CD4-positive, alpha-beta T cell (primary cell): ENCODE results near the gene TMEM115. TPM values are rescaled to one million over a fixed set of nuclear protein-coding genes. Genes with fewer than 3 reads are reported as not detected.

Experiments used
- ATAC-seq: fragments of 200-7000 bp; cut with Tn5 transposase; one replicate; pipeline ENCODE4 v1.10.0; 2022; ENCODE audit warnings: mild to moderate bottlenecking; ENCODE audit not compliant: poor library complexity
- CTCF ChIA-PET: fragments of 350-600 bp; sonication (Branson Sonifier 250); formaldehyde crosslinking; loops from one replicate; lab custom pipeline; 2021; ENCODE audit warnings: antibody characterized with exemption, inconsistent platforms; lab: Charles Lee
- POLR2A ChIA-PET: fragments of 350-600 bp; sonication (Branson Sonifier 250); formaldehyde crosslinking; loops from one replicate; lab custom pipeline; 2021; ENCODE audit warnings: antibody characterized with exemption, inconsistent platforms; lab: Charles Lee
- DNase-seq, 14 experiments: peaks; one replicate each; pipeline ENCODE4 v3.0.0-alpha.2; 2013 to 2020; ENCODE audit warnings: mixed read lengths in 2 of 14
- H3K27ac ChIP-seq, 2 donors: one replicate each; pipeline versions ENCODE4 v1.5.1 to v1.7.0; 2013; ENCODE audit warnings: low read length in 2 of 2, low read depth in 1 of 2, mild to moderate bottlenecking in 1 of 2
- H3K27me3 ChIP-seq, 2 experiments: 1 replicate in 1 of 2; 2 replicates in 1 of 2; pipeline versions ENCODE4 v1.6.1 to v1.7.0; 2013; ENCODE audit warnings: low read length in 2 of 2, control low read depth in 1 of 2, mild to moderate bottlenecking in 1 of 2, moderate library complexity in 1 of 2; ENCODE audit not compliant: insufficient read depth in 2 of 2, control insufficient read depth in 1 of 2
- H3K36me3 ChIP-seq: one replicate; pipeline ENCODE4 v1.6.1; 2013; ENCODE audit warnings: low read length, control low read depth; ENCODE audit not compliant: insufficient read depth
- H3K4me1 ChIP-seq: one replicate; pipeline ENCODE4 v1.6.1; 2013; ENCODE audit warnings: low read length, control low read depth; ENCODE audit not compliant: insufficient read depth
- H3K4me3 ChIP-seq: one replicate; pipeline ENCODE4 v1.5.1; 2013; ENCODE audit warnings: mild to moderate bottlenecking, low read length, moderate library complexity
- H3K9me3 ChIP-seq, 2 experiments: 1 replicate in 1 of 2; 2 replicates in 1 of 2; pipeline versions ENCODE4 v1.6.1 to v1.7.0; 2013; ENCODE audit warnings: low read length in 2 of 2, mild to moderate bottlenecking in 2 of 2, control low read depth in 1 of 2, moderate library complexity in 1 of 2; ENCODE audit not compliant: control insufficient read depth in 1 of 2, insufficient read depth in 1 of 2
- H3K27ac Mint-ChIP-seq: one replicate; pipeline ENCODE4 v1.8.0; 2020; ENCODE audit warnings: mixed read lengths
- H3K27me3 Mint-ChIP-seq: one replicate; pipeline ENCODE4 v1.8.0; 2021; ENCODE audit warnings: mixed read lengths
- H3K36me3 Mint-ChIP-seq: one replicate; pipeline ENCODE4 v1.8.0; 2021; ENCODE audit warnings: low read depth, mixed read lengths
- H3K4me1 Mint-ChIP-seq: one replicate; pipeline ENCODE4 v1.8.0; 2021; ENCODE audit warnings: low read depth, mixed read lengths
- H3K4me3 Mint-ChIP-seq: one replicate; pipeline ENCODE4 v1.8.0; 2020; ENCODE audit warnings: mild to moderate bottlenecking, mixed read lengths
- H3K9me3 Mint-ChIP-seq: one replicate; pipeline ENCODE4 v1.8.0; 2020; ENCODE audit warnings: mixed read lengths
- CTCF ChIP-seq: fragments of 200-600 bp; IDR thresholded peaks from one replicate; pipeline ENCODE4 v1.8.0; 2022; ENCODE audit warnings: antibody characterized with exemption, mild to moderate bottlenecking
- intact Hi-C, 2 experiments: fragments of 100-400 bp; cut with DNase I in 1 of 2; cut with micrococcal nuclease in 1 of 2; formaldehyde crosslinking; loops; one replicate each; pipeline versions ENCODE4 v1.15.1 to v1.9.0; 2023 to 2025; cut with DNase I, micrococcal nuclease
- total RNA-seq, 174 experiments: library from RNA in 2 of 174; stranded (reverse) in 2 of 174; gene quantifications; one replicate each; pipeline ENCODE4 v1.2.3 and lab custom pipeline; 2021 to 2026

Gene TMEM115
- total RNA-seq, 2 experiments from 2014 or later, result 19.0 to 19.9 TPM

- Histone ChIP-seq H3K4me1 (peaks cover 73% of the 10 kb centered on the region), H3K9me3 (no peaks in the 10 kb centered on the region), H3K4me3 (peak overlapping the region; percentile 76), H3K36me3 (peaks cover 63% of the 10 kb centered on the region), H3K27me3 (no peaks in the 10 kb centered on the region), H3K27ac (peak overlapping the region; percentile 94 to 97)
- DNase-seq (no peak), ATAC-seq (no peak)
- intact Hi-C loops, result loop anchor here (1.0 to 5.0 kb wide), 6 partner anchors 8 to 1151 kb away; partner anchors contain the start of genes TMEM115 (in 2 of the 2), DCAF1 (in 1 of the 2), IFRD2 (in 1 of the 2) and RBM15B (in 1 of the 2)
- H3K4me1 Mint-ChIP-seq, result peaks cover 61% of the 10 kb centered on the region
- H3K4me3 Mint-ChIP-seq, result peak overlapping the region; percentile 97
- H3K9me3 Mint-ChIP-seq, result no peaks in the 10 kb centered on the region
- ChIA-PET POLR2A (interaction anchor here (0.6 to 4.9 kb wide), 20 partner anchors 8 to 1034 kb away, joined by 3 to 214 read pairs (median 6); partner anchors contain the start of genes C3orf18, GNAI2, HEMK1 and HYAL2), CTCF (interaction anchor here (0.9 to 1.7 kb wide), 4 partner anchors 27 to 1038 kb away, joined by 3 to 8 read pairs (median 4); no protein-coding TSS in a partner anchor)
- peak overlapping the region; percentile 99 for H3K27ac Mint-ChIP-seq
- no peaks in the 10 kb centered on the region for H3K27me3 Mint-ChIP-seq
- H3K36me3 Mint-ChIP-seq, result peaks cover 64% of the 10 kb centered on the region
- no peak for TF ChIP-seq CTCF
These were observed 8.0 kb downstream of the TMEM115 start for GRCh38 chr3:50351323-50351697.

- Mint-ChIP-seq H3K4me3 (peak within 1 kb of the TSS; percentile 97), H3K9me3 (no peaks in the 10 kb centered on the region), H3K36me3 (peaks cover 63% of the 10 kb centered on the region), H3K4me1 (peaks cover 64% of the 10 kb centered on the region), H3K27me3 (no peaks in the 10 kb centered on the region), H3K27ac (peak within 1 kb of the TSS; percentile 99)
- ATAC-seq (peak; percentile 85), DNase-seq (peak; percentile 98 to 100 (median 99))
- H3K9me3 ChIP-seq, result no peaks in the 10 kb centered on the region
- peaks cover 58% of the 10 kb centered on the region for H3K36me3 ChIP-seq
- CTCF ChIA-PET, result interaction anchor here (0.7 to 2.0 kb wide), 8 partner anchors 9 to 1039 kb away, joined by 3 to 12 read pairs (median 4); no protein-coding TSS in a partner anchor
- intact Hi-C loops, result loop anchor here (1.0 to 5.0 kb wide), 6 partner anchors 9 to 1152 kb away; partner anchors contain the start of genes TMEM115 (in 2 of the 2), DCAF1 (in 1 of the 2), IFRD2 (in 1 of the 2) and RBM15B (in 1 of the 2)
- peak within 1 kb of the TSS; percentile 76 for H3K4me3 ChIP-seq
- no peaks in the 10 kb centered on the region for H3K27me3 ChIP-seq
- TF ChIP-seq CTCF, result no peak
- H3K27ac ChIP-seq, result peak within 1 kb of the TSS; percentile 94 to 97
- POLR2A ChIA-PET, result interaction anchor here (0.6 to 4.9 kb wide), 27 partner anchors 9 to 1929 kb away, joined by 3 to 214 read pairs (median 5); partner anchors contain the start of genes C3orf18, GNAI2, HEMK1 and HYAL2
- peaks cover 73% of the 10 kb centered on the region for H3K4me1 ChIP-seq
These were observed 8.6 kb downstream of the TMEM115 start, which contains the start of the genes CYB561D2 and NPRL2 for GRCh38 chr3:50350527-50351322. Gene CYB561D2, plus strand, starts transcription at chr3:50350862. Its CDS starts 572 bp downstream, at chr3:50351434. Gene NPRL2, minus strand, starts transcription at chr3:50350775. Its CDS starts 123 bp downstream, at chr3:50350652.

GRCh38 chr3:50350213-50350526 lies 9.2 kb downstream of the TMEM115 start:
- DNase-seq (no peak), ATAC-seq (no peak)
- H3K36me3 Mint-ChIP-seq, result peaks cover 57% of the 10 kb centered on the region
- peak overlapping the region; percentile 76 for H3K4me3 ChIP-seq
- H3K9me3 Mint-ChIP-seq, result no peaks in the 10 kb centered on the region
- H3K27me3 Mint-ChIP-seq, result no peaks in the 10 kb centered on the region
- H3K27me3 ChIP-seq, result no peaks in the 10 kb centered on the region
- peaks cover 74% of the 10 kb centered on the region for H3K4me1 ChIP-seq
- no peak for TF ChIP-seq CTCF
- peaks cover 68% of the 10 kb centered on the region for H3K4me1 Mint-ChIP-seq
- H3K36me3 ChIP-seq, result peaks cover 52% of the 10 kb centered on the region
- ChIA-PET POLR2A (interaction anchor here (0.7 to 4.9 kb wide), 23 partner anchors 9 to 1929 kb away, joined by 3 to 214 read pairs (median 6); partner anchors contain the start of genes C3orf18, GNAI2, HEMK1 and HYAL2), CTCF (interaction anchor here (0.9 to 2.0 kb wide), 7 partner anchors 10 to 1039 kb away, joined by 3 to 12 read pairs (median 5); no protein-coding TSS in a partner anchor)
- intact Hi-C loops, result loop anchor here (2.0 to 5.0 kb wide), 5 partner anchors 13 to 1152 kb away; partner anchors contain the start of genes DCAF1 (in 1 of the 2), IFRD2 (in 1 of the 2) and RBM15B (in 1 of the 2)
- peak overlapping the region; percentile 97 for H3K4me3 Mint-ChIP-seq
- H3K27ac Mint-ChIP-seq, result peak overlapping the region; percentile 99
- no peaks in the 10 kb centered on the region for H3K9me3 ChIP-seq
- peak overlapping the region; percentile 94 to 97 for H3K27ac ChIP-seq
